Stimulated activated CD4-positive, alpha-beta T cell treated with anti-CD3 and anti-CD28 coated beads, Interleukin-12 subunit alpha, Interleukin-12 subunit beta, amount 100 ng/mL, for 24 hours (primary cell): ENCODE results near the gene MIGA2.

Experiments used
- DNase-seq, 2 experiments: peaks; one replicate each; pipeline ENCODE4 v3.0.0-alpha.2; 2020; ENCODE audit warnings: low read depth in 2 of 2

Gene MIGA2

DNA sequence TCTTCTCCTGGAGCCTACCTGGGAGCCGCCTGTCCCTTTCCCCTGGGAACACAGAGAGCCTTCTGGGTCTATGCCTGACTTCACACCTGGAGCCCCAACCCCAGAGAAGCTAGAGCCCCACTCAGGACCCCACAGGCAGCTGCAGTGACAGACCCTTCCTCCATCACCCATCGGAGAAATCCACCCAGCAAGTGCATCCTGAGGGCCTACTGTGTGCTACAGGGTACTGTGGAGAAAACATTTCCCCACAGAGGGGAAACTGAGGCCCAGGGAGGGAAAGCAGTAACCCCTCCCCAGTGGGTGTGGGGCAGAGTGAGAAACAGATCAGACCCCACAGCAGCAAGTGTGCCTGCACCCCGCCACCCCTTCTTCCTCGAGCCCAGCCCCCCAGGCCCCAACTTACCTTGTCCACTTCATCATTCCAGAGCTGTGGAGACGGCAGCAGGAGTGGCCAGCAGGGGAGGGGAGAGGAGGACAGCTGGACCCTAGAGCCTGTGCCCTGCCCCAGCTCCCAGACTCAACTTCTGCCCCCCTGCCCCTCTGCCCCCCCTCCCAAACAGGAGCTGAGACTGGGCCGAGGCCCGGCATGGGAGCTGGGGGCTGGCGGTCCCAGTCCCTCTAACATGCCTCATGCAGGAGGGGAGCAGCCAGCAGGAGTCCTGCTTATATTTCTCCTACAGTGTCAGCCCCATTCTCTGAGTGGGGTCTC lies 26.0 kb upstream of the MIGA2 start:
- no peak for DNase-seq

GRCh38 chr9:129011170-129011569 lies 25.3 kb upstream of the MIGA2 start:
- no peak for DNase-seq

GRCh38 chr9:129011761-129012181 lies 24.7 kb upstream of the MIGA2 start:
- no peak for DNase-seq

- no peak for DNase-seq
These were observed 24.1 kb upstream of the MIGA2 start for GRCh38 chr9:129012343-129012742.

GRCh38 chr9:129012893-129013448 lies 23.5 kb upstream of the MIGA2 start:
- DNase-seq: no peak

GRCh38 chr9:129013674-129014073 lies 22.8 kb upstream of the MIGA2 start:
- DNase-seq: no peak

GRCh38 chr9:129014124-129014523 lies 22.3 kb upstream of the MIGA2 start:
- no peak for DNase-seq

DNA sequence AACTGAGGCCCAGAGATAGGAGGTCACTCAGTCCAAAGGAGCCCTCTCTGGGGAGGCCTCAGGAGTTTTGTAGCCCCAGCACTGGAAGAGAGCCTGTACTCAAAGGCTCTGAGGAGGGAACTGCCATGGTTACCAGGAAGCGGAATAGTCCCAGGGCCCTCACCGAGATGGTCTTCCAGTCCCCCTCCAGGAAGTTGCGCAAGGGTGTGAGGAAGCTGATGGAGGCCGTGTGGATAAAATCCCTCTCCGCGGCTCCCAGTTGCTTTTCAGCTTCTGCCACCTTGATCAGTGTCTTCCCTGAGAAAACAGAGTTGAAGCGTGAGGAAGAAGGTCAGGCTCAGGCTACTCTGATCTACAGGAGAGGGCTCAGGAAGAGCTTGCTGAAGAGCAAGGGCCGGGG lies 21.8 kb upstream of the MIGA2 start:
- DNase-seq: no peak

- no peak for DNase-seq
These were observed 15.3 kb upstream of the MIGA2 start for GRCh38 chr9:129021091-129021490.

- DNase-seq: no peak
These were observed 14.4 kb upstream of the MIGA2 start for GRCh38 chr9:129022037-129022436.

DNA sequence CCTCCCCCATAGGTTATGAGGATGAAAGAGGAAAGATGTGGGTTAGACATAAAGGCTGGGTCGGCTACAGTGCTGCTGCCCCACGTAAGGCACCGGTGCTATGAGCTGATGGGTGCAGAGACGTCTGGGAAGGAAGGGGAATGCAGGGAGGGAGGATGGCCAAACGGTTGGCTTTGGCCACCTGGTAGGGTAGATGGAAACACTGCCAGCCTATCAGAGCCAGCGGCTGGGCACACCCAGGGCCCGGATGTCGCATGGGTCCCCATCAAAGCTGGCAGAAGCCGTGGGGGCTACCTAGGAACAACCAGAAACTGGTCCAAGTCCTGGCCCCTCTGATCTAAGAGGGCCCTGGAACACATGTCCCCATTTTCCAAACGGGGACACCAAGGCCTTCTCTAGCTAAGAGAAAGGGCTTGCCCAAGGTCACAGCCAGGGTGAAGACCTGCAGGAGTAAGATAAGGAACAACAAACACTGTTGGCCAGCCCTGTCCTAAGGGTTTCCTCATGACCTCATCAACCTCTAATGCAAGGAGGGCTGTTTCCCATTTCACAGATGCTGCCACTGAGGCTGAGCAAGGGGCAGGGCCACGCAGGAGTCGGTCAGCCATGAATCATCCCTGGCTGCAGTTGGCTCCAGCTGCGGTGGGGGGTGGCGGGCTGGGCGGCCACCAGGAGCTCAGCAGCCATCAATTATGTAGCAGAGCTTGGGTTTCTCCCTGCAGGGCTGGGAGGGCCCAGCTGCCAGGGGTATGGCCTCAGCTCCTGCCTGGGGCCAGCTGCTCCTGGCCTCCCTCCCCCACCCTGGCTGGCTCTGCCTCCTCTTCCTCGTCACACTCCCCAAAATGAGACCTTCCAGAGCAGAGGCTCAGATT lies 13.2 kb upstream of the MIGA2 start:
- DNase-seq: no peak

GRCh38 chr9:129023908-129024233 lies 12.6 kb upstream of the MIGA2 start:
- no peak for DNase-seq

DNA sequence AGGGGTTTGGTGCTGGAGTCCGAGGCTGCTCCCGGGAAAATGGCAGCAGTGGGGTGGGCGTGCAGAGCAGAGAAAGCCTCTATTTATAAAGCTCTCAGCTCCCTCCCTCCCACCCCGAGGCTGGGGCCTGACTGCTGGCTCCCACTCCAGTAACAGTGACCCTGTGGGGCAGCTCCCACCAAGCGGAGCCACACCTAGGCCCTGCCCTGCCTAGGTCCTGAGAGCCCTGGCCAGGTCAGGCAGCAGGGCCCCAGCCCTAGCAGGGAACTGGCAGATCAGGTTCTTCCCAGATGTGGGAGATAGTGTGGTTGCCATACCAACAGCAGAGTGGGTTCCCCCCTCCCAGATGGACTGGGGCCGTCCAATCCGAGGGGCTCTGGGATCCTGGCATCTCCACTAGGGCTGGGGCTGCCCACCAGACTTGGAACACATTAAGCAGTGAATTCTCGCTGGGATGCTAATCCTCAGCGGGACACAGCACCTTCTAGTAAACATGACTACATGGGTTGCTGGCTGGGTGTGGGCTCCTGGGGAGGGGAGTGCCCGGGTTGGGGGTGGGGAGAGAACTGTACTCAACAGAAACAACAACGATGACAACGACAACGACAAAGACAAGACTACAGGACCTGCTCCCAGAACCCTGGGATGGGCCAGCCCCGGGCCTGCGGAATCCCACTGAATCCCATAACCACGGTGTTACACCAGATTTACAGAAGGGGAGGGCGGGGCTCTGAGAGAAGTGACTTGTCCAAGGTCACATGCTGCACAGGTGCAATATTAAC lies 9.8 kb upstream of the MIGA2 start:
- no peak for DNase-seq

DNA sequence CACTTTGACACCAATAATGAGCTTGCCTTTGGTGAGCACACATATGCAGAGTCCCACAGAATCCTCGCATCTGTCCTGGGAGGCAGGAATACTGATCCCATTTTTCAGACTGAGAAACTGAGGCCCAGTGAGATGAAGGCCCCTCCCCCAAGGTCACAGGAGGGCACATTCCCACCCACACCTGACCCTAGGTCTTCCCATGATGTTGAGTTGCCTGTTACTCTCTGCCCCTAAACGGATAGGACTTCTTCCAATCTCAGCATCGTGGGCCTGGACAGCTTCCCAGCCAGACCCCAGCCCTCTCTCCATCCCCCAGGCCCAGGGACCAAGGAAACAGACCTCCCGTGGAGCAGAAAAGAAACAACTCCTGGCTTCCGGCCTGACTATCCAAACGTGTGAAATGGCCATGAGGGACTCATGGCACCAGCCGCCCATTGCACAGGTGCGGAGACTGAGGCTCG lies 9.2 kb upstream of the MIGA2 start:
- DNase-seq: no peak

GRCh38 chr9:129027685-129028191 lies 8.7 kb upstream of the MIGA2 start:
- DNase-seq: no peak

GRCh38 chr9:129028192-129028966 lies 8.0 kb upstream of the MIGA2 start, which contains the start of gene SH3GLB2:
Gene SH3GLB2, minus strand, starts transcription at chr9:129028331. Its CDS starts 177 bp downstream, at chr9:129028154.
- DNase-seq: peak; percentile 91 to 95

DNA sequence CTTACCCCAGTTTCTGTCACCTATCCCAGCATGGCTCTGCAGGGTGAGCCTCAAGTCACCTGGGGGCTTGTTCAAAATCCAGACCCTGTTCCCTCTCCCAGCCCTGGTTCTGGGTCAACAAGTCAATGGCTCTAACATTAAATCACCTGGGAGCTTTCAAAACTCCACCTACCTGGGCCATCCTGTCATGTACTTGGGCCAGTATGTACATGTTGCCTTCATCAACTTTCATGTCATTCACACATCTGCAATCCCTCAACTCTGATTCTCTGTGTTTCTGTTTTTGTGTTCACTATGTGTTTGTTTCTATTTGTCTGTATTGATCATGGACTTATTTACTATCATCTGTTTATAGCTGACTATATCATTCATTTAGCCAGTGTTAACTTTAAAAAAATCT lies 6.2 kb upstream of the MIGA2 start:
- DNase-seq: no peak

- DNase-seq: no peak
These were observed 4.9 kb upstream of the MIGA2 start for GRCh38 chr9:129031514-129031913.

DNA sequence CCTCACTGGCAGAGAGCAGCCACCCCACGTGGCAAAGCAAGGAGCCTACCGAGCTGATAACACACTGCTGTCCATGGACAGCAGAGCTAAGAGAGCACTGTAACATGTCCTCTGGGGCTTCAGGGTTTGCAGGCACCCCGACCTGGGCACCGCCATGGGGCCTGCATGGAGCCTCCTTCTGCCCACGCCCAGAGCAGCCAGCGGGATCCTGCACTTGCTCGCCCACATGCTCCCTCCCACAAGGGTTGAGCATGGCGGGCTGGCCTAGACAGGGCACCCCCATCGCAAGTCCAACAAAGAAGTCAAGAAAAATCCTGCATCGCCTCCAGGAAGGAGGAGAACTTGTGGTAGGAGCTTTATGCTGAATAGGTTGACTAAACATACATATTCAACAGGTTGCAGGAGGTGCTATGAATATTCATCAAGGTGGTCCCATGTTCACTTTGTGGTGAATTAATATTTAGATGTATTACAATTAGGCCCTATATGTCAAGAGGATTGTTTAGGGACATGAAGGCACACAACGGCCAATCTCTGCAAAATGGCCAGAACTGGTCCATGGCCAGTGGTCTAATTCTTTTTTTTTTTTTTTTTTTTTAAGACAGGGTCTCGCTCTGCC lies 3.8 kb upstream of the MIGA2 start:
- no peak for DNase-seq

GRCh38 chr9:129033216-129033615 lies 3.2 kb upstream of the MIGA2 start:
- DNase-seq: no peak
